Activated CD8-positive, alpha-beta memory T cell treated with anti-CD3 and anti-CD28 coated beads, Interleukin-2, amount 50 U/mL, for 48 hours (primary cell): Measurements from ENCODE around the gene ZMAT5.

Experiments used
- DNase-seq: peaks from one replicate; pipeline ENCODE4 v3.0.0-alpha.2; 2020

The ZMAT5 gene

DNA sequence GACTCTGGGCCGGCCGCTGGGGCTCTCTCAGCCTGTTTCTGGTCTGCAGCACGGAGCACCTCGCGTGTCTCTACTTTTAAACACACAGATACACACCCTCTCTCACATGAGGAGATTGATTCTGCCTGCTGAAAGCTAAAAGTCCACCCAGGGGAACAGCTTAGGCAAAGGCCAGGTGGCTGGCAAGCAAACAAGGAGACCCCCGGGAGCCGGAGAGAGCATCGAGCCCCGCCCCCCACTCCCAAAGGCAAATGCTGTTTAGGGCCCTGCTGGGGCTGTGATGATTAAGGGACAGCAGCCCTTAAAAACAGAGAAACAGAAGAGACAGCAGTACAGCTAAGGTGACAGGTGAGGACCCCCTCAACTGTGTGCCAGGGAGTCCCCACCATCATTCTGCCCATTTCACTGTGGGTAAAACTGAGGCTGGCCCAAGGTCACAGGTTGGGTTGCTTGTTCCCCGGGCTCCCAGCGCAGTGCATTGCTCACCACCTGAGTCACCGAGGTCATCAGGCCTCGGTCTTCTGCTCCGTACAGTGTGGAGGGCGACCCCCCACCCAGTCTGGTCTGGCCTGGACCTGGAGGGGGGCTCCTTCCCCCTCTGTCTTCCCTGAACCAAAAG, 40.2 kb downstream of the ZMAT5 start:
- no peak for DNase-seq

DNA sequence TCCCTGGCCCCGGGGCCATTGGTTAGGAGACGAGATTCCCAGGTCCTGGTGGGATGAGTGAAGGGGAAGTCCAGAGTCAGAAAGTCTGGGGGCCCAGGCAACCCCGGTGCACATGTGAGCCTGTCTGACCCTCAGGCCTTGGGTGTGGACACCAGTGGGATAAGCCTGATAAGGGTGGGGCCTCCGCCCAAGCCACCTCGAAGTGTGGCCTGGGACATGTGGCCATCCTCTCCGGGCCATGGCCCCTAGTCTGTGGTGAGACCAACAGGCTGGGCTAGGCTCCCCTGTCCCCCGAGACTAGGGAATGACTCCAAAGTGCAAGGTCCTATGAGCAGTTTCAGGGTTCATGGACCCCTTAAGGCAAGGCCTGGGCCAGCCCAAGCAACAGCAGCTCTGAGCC, 40.7 kb downstream of the ZMAT5 start:
- DNase-seq = no peak

DNA sequence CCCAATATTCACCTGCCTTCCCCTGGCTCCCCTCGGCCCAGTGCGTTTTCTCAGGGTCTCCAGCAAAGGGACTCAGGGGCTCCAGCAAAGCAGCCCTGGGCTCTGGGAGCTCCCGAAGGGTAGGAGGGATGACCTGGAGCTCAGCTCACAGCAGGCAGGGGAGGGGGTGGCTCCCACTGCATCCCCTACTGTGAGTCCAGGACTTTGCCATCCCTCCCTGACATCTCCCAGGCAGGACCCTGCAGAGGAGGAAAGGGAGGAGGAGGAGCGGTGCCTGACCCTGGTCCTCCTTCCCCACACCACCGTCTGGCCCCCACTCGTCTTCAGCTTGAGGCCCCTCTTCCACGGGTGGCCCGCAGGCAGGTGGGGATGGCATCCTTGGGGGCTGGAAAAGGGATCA, 42.0 kb downstream of the ZMAT5 start:
- no peak for DNase-seq

DNA sequence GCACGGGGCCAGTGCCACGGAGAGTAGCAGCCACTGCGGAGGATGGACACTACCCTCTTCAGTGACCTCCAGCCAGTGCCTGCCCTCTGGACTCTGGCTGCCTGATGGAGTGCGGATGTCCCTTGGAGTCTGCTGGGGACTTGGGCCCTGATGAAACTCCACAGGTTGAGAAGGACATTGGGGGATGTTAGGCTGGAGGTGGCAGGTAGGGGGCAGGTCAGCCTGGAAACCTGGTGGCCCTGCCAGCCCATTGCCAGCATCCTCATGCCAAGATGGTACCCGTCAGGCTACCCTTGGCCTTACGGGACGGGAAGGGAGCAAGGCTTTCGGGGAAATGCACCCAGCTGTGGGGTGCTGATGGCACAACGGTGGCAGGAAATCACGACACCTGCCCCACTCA, 43.0 kb downstream of the ZMAT5 start:
- no peak for DNase-seq

DNA sequence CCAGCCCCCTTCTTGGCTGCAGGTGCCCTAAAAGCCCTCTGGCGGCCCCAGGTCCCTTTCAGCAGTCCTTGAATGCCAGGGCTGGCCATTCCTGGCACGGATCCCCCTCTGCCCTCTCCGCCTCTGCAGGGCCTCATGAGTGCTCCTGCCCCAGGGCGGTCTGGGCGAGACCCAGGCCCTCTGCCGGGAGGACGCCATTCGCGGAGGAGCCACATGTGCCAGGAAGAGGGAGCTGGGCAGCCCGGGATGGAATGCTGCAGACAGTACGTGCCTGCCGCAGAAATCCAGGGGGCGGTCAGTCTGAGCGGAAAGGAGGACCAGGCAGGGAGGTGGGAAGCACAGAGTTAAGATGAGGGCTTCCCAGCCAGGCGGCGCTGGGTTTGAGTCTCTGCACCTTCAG, 44.2 kb downstream of the ZMAT5 start:
- DNase-seq = no peak

DNA sequence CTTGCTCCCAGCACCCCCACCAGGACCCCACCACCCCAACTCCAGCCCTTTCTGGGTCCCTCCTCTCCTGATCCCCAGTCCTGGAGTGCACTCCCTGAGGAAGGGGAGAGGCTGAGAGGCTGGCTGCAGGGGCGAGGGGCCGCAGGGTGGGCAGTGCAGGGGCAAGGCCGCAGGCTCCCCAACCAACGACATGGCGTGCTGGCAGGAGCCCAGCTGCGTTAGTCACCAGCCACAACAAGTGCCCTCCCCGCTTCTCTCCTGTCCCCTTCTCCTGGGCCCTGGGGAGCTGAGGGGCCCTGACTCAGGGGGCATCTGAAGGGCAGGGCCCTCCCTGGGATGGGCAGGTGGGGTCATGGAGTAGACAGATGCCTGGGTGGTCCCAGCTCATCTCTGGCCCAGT, 44.7 kb downstream of the ZMAT5 start:
- no peak for DNase-seq

DNA sequence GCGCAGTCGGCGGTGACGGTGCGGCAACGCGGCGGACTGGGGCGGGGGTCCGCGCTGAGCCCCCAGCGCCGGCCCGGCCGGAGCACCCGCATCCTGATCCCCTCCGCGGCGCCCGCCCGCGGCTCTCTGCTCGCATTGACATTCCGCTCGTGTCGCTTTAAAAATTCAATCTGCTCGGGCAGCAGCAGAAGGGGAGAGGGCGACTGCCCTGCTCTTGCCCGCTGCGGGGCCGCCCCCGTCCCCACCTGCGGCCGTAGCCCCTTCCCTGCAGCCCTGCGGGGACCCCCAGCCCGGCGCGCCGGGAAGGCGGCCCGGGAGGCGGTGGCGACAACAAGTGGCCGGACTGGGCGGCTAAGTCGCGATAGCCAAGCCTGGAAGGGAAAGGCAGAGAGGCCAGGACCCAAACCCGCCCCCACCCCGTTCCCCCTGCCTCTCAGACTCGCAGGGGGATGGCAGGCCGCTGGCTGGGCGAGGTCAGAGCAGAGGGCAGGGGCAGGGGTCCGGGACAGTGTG, 45.9 kb downstream of the ZMAT5 start:
- DNase-seq = no peak

DNA sequence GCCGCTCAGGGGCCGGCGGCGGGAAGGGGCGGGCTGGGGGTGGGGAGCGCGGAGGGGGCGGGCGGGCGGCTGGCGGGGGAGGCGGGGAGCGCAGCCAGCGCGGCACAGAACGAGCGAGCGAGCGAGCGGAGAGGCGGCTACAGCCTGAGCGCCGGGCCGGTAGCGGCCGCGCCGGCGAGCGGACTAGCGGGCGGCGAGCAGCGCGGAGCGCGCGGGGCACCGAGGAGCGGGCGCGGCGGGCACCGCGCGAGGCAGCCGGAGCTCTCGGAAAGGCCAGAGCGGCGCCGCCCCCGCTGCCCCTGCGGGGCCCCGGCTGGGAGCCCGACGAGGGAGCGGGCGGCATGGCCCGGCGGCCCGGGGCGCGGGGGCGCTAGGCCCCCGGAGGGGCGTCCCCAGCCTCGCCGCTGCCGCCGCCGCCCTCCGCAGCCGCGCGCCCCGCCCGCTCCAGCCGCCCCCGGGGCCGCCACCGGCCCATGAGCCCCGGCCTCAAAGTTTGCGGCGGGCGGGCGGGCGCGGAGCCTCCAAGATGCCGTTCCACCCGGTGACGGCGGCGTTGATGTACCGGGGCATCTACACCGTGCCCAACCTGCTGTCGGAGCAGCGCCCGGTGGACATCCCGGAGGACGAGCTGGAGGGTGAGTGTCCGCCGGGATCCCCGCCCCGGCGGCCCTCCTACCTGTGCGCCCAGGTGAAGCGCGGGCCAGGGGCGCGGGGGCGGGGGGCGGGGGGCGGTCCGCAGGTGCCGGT, 46.7 kb downstream of the ZMAT5 start, which contains the start of gene CABP7:
TSS of gene CABP7 (plus strand) at position 105 of the 747 bp plus-strand sequence. CDS start at position 527, 422 bp downstream.
- DNase-seq = no peak

DNA sequence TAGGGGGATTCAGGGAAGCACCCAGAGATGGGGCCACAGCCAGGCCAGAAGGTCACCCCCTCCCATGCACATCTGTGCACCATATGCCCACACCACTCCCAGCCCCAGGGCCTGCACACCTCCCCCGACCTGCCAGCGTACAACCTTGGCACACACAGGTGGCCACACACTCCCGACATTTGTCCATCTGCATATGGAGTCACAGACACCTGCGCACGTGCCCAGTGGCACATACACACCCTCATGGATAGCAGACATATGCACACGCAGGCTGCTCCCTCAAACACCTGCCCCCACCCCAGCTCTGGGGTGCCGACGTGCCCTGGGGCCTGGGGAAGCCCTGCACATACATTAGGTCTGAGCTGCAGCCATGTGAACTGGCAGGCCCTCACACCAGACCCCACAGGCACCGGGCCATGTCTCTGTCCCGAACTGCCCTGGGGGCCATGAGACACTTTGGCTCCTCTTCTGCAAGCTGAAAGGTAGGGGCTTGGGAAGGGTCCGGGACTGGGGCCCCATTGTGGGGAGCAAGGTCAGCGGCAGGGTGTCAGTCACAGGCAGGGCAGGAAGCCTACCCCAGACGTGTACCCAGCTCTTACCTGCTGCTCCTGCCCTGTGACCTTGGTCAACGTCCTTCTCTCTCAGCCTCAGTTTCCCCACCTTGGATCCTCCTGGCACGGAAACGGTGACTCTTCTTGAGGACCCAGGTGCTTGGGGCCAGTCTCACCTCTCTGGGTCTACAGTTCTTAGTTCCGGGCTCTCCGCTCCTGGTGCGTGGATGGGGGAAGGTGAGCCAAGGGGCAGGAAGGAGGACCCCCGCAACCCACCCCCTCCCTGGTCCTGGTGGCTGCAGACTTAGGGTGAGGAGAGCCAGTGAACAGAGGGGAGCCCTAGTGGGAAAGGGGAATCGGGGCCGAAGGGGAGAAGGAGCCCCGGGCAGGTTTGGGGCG, 47.6 kb downstream of the ZMAT5 start:
- no peak for DNase-seq

DNA sequence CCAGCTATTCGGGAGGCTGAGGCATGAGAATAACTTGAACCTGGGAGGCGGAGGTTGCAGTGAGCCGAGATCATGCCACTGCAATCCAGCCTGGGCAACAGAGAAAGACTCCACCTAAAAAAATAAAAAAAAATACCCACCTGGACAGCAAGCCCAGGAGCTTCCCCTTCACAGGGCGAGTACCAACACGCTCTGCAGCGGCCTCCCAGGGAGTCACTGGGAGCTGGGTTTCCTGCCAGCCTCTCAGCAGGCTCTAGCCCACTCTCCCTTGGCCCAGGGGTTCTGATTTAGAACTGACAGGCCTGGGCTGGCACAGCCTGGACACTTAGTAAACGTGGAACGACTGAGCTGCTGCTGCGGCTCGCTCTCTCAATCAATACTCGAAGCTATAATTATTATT, 49.0 kb downstream of the ZMAT5 start:
- DNase-seq = no peak

DNA sequence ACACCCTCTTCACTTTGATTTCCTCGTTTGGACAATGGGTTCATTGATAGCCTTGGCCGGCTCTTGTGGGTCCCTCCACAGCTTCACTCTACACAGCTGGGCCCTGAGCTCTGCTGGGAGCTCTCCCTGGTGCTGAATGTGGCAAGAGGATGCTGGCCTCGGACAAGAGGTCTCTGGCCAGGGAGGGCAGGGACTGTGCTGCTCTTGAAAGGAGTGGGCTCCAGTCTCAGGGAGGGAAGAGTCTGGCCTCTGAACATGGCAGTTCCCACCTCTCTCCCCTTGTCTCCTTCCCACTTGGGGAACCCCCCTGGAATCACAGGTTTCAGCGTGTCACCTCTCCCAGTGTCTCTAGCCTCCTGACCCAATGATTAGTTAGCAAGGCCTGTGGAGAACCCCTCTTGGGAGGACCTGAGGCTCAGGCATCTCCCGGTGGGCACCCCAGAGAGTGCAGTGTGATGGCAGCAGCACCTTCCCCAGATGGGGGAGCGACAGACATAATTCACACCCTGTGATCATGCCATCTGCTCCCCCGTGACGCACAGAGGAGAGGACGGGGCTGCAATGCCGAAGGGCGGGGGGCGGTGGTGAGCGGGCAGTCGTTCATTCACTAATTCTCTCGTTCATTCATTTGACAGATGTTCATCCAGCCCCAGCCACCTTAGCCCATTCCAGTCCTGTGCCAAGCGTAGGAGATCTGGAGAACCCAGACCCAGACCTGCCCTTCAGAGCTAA, 49.8 kb downstream of the ZMAT5 start:
- DNase-seq = peak; percentile 62

DNA sequence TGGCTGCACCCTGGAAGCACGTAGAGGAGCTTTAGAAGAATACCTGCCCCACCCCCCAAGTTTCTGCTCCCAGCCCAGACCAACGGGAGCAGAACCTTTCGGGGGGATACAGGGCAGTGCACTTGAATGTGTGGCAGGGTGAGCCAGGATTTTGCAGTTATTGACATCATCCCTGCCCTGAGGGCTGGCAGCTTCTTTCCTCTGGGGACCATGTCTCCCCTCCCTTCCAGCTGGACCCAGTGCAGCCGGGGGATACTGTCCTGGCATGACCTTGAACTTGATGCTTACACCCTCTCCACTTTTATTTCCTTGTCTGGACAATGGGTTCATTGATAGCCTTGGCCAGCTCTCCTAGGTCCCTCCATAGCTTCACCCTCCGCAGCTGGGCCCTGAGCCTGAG, 51.1 kb downstream of the ZMAT5 start:
- DNase-seq = no peak

DNA sequence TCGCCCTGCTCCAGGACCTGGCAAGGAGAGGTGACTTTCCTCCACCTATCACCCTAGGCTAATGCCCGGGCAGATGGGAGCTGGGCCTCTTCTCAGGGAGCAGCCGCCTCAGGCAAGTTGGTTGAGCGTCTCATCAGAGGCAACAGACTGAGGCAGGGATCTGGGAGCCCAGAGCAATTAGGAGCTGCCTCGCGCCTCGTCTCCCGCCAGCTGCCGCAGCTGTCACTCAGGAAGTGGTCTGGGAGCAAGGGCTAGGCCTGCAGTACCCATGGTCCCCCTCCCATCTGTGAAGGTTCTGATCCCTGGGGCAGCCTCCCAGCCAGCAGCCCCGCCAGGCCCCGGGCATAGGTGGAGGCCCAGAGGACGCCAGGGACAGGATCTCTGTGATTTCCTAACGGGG, 51.6 kb downstream of the ZMAT5 start:
- no peak for DNase-seq

DNA sequence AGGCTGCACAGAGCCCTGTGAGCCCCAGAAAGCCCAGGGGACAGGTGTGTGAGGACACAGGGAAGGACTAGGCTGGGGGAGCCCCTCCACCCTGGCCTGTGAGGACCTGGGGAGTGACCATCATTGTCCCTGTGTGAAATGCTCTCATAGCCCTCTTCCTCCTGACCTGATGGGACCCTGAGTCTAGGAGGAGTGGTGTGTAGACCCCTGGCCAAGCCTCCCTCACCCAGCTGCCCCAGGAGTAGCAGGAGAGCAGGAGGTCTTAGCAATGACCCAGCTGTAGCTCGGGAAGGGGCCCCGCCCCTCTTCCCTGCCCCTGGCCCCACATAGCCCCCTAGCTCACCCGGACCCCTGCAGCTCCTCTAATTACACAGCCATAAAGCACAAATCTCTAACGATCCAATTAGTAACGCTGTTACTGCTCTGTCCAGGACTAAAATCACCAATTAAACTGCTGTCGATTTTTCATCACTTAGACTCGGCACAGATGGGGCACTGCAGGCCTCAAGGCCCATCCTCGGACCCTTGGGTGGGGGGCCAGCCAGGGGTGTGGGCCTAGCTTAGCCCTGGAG, 53.6 kb downstream of the ZMAT5 start:
- DNase-seq = no peak

DNA sequence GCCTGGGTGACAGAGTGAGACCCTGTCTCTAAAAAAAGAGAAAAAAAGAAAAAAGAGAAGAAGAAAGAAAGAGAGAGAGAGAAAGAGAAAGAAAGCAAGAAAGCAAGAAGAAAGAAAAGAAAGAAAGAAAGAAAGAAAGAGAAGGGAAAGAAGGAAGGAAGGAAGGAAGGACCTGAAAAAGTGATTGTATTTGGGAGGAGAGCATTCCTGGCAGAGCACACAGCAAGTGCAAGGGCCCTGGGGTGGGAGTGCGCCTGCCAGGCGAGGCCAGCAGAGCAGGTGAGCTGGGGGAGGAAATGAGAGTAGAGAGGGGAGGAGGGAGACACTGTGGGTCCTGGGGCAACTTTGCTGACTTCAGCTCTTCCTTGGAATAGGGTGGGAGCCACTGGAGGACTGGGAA, 54.7 kb downstream of the ZMAT5 start:
- DNase-seq = no peak

DNA sequence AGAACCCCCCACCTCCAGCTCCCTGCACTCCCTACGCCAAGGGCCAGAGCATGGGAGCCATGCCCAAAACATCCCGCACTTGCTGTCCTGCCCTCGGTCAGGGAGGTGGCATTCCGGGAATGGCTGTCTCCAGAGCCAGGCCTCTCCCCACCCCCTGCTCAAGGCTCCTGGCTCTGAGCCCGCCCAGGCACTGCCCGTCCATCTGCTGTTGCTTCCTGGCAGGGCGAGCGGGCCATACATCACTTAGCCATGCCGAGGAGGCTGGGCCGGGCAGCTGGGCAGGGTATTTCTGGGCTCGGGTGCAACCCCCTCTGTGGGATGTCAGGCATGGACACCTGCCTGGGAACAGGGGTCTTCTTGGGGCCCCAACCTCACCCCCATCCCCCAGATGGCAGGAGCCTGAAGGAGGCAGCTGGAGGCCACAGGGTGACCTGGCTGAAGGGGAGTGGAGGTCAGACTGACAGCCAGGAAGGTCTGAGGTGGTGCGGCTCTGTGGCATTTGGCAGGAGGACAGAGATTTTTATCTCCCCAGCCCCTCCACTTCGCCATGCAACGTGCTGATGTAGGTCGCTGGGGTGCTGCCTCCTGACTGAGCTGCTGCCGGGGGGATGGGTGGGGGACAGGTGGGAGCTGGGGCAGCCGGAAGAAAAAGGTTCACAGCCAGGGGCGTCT, 55.7 kb downstream of the ZMAT5 start:
- no peak for DNase-seq

DNA sequence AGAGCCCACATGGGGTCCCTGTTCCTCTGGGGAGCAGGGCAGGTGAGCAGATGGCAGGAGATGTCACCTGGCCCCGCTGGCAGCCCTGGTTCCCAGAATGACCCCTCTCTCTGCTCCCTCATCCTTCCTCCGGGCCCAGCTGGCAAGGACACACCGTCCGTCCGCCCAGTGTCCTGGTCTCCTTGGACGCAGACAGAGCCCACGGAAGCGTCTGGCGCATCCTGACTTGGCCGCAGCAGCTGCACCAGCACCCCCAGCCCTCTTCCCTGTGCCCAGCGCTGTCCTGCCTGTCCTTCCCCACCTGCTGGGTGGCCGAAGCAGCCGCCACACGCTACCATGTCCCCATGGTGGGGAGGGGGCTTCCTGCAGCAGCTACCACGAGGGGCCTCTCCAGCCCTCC, 56.6 kb downstream of the ZMAT5 start:
- no peak for DNase-seq

DNA sequence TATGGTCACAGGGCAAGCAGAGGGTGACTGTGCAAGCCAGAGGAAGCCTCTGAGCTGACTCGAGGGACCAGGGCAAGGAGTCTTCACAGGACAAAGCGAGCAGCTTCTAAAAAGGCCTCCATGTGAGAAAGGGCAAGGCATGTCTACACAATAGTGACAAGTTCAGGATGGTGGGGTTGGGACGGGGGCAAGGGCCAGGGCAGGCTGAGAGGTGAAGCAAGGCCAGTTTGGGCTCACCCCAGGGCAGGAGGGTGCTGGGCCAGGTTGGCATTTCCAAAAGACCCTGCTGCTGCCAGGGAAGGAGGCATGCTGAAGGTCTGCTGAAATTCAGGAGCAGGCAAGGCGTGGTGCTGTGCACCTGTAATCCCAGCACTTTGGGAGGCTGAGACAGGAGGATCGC, 59.3 kb downstream of the ZMAT5 start:
- no peak for DNase-seq

DNA sequence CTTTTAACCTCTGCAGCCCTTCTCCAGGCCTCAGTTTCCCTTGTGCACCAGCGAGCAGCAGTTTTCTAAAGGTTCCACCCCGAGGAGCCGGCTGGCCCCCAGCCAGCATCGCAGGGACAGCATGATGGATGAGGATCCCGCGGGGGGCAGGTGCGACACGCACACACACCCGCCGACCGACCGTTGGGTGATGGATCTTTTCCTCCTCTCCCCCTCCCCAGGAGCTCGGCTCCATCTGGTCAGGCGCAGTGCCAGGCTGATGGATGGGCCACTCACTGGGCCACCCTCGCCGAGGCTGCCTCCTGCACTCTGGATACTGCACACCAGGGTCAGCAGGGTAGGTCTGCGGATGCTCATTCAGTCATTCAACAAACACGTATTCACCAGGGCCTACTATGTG, 59.8 kb downstream of the ZMAT5 start:
- DNase-seq = no peak

DNA sequence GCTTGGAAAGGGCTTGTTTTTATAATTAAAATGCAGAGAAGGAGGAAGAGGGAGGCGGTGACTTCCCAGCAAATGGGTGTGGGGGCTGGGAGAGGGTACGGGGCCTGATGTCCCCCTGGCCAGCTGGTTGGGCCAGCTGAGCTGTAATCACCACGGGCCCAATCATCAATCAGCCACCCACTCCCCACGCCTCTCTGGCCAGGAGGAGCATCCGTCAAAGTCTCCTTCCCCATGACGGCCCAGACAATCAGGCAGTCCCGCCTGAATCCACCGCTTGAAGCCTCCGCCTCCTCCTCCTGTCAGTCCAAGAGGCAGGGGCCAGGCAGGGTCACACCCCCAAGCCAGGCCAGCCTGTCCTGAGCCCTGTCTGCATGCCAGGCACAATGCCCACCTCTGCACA, 60.3 kb downstream of the ZMAT5 start:
- DNase-seq = no peak

DNA sequence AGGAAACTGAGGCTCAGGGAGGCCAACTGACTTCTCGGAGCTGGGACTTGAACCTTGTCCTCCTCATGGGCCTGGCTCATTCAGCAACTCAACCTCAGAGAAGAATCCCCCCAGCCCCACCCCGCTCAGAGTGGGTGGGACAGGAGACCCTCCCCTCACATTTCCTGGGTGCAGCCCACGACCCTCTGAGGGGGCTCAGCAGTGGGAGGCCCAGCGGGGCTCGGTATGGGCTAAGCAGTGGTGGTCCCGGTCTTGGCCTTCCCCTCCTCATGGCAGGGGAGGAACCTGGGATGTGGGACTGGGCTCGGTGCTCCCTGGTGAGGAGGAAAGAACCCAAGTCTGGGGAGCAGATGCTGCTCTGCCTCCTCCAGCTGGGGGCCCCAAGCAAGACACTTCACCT, 61.2 kb downstream of the ZMAT5 start:
- DNase-seq = no peak
